H9 (cell line): ENCODE measurements around the gene CCDC192. TPM values are rescaled to one million over a fixed set of nuclear protein-coding genes. Genes with fewer than 3 reads are reported as not detected.

ENCODE experiments used
- DNase-seq: peaks from one replicate; pipeline ENCODE4 v3.0.0-alpha.2; 2017
- H2AFZ ChIP-seq: one replicate; pipeline ENCODE4 v1.6.1; 2013; ENCODE audit warnings: mild to moderate bottlenecking, low read length, control low read depth, moderate library complexity
- H2AK5ac ChIP-seq: 2 replicates; pipeline ENCODE4 v1.6.1; 2013; ENCODE audit warnings: low read length, control low read depth, mixed read lengths; ENCODE audit not compliant: insufficient read length
- H2BK120ac ChIP-seq: one replicate; pipeline ENCODE4 v1.6.1; 2013; ENCODE audit warnings: low read depth, mild to moderate bottlenecking, low read length, control low read depth, inconsistent platforms; ENCODE audit not compliant: poor library complexity, severe bottlenecking
- H2BK12ac ChIP-seq: 2 replicates; pipeline ENCODE4 v1.6.1; 2013; ENCODE audit warnings: low read length, control low read depth, mixed read lengths, low read depth; ENCODE audit not compliant: insufficient read length
- H2BK15ac ChIP-seq: 2 replicates; pipeline ENCODE4 v1.6.1; 2013; ENCODE audit warnings: low read depth, low read length, control low read depth
- H2BK20ac ChIP-seq: one replicate; pipeline ENCODE4 v1.6.1; 2013; ENCODE audit warnings: low read depth, mild to moderate bottlenecking, low read length, control low read depth, inconsistent platforms; ENCODE audit not compliant: poor library complexity, severe bottlenecking
- H2BK5ac ChIP-seq: 2 replicates; pipeline ENCODE4 v1.6.1; 2013; ENCODE audit warnings: low read length, control low read depth, mixed read lengths; ENCODE audit not compliant: insufficient read length
- H3K14ac ChIP-seq: 2 replicates; pipeline ENCODE4 v1.6.1; 2013; ENCODE audit warnings: low read length, control low read depth; ENCODE audit not compliant: insufficient read depth
- H3K18ac ChIP-seq: 2 replicates; pipeline ENCODE4 v1.6.1; 2013; ENCODE audit warnings: low read depth, mild to moderate bottlenecking, mixed read lengths, low read length, control low read depth; ENCODE audit not compliant: insufficient read length
- H3K23ac ChIP-seq: 2 replicates; pipeline ENCODE4 v1.6.1; 2013; ENCODE audit warnings: low read length, control low read depth, mixed read lengths, low read depth; ENCODE audit not compliant: insufficient read length
- H3K23me2 ChIP-seq: 2 replicates; pipeline ENCODE4 v1.6.1; 2013; ENCODE audit warnings: low read depth, mild to moderate bottlenecking, mixed read lengths, low read length, control low read depth; ENCODE audit not compliant: insufficient read length, poor library complexity, severe bottlenecking
- H3K27ac ChIP-seq: 2 replicates; pipeline ENCODE4 v1.5.1; 2013; ENCODE audit warnings: low read length, control low read depth, mixed read lengths, low read depth; ENCODE audit not compliant: insufficient read length
- H3K27me3 ChIP-seq: 2 replicates; pipeline ENCODE4 v1.6.1; 2013; ENCODE audit warnings: low read length, control low read depth, inconsistent platforms; ENCODE audit not compliant: insufficient read depth
- H3K4ac ChIP-seq: 2 replicates; pipeline ENCODE4 v1.6.1; 2013; ENCODE audit warnings: low read depth, mild to moderate bottlenecking, control low read depth, inconsistent platforms, low read length, moderate library complexity
- H3K4me1 ChIP-seq: 2 replicates; pipeline ENCODE4 v1.6.1; 2013; ENCODE audit warnings: low read length, control low read depth, inconsistent platforms; ENCODE audit not compliant: insufficient read depth
- H3K4me2 ChIP-seq: 2 replicates; pipeline ENCODE4 v1.6.1; 2013; ENCODE audit warnings: low read length, control low read depth, mixed read lengths; ENCODE audit not compliant: insufficient read length, insufficient read depth
- H3K56ac ChIP-seq: 2 replicates; pipeline ENCODE4 v1.6.1; 2013; ENCODE audit warnings: low read depth, mild to moderate bottlenecking, mixed read lengths, low read length, control low read depth; ENCODE audit not compliant: insufficient read length
- H3K79me1 ChIP-seq: 2 replicates; pipeline ENCODE4 v1.6.1; 2013; ENCODE audit warnings: low read depth, mild to moderate bottlenecking, moderate library complexity, low read length, control low read depth, inconsistent platforms; ENCODE audit not compliant: insufficient read depth, poor library complexity, severe bottlenecking
- H3K79me2 ChIP-seq: 2 replicates; pipeline ENCODE4 v1.6.1; 2013; ENCODE audit warnings: low read length, control low read depth, inconsistent platforms; ENCODE audit not compliant: insufficient read depth
- H3K9ac ChIP-seq: 2 replicates; pipeline ENCODE4 v1.6.1; 2013; ENCODE audit warnings: low read length, control low read depth, mixed read lengths; ENCODE audit not compliant: insufficient read length; ENCODE audit errors: extremely low read depth
- H3K9me3 ChIP-seq: one replicate; pipeline ENCODE4 v1.6.1; 2013; ENCODE audit warnings: low read depth, low read length, inconsistent platforms; ENCODE audit not compliant: control insufficient read depth
- H3T11ph ChIP-seq: one replicate; pipeline ENCODE4 v1.6.1; 2013; ENCODE audit warnings: mild to moderate bottlenecking, low read length, control low read depth, inconsistent platforms
- H4K20me1 ChIP-seq: one replicate; pipeline ENCODE4 v1.6.1; 2013; ENCODE audit not compliant: control insufficient read depth, insufficient read length, insufficient read depth
- H4K5ac ChIP-seq: 2 replicates; pipeline ENCODE4 v1.6.1; 2013; ENCODE audit warnings: low read depth, mild to moderate bottlenecking, mixed read lengths, low read length, control low read depth; ENCODE audit not compliant: insufficient read length
- H4K8ac ChIP-seq: replicated peaks from 2 replicates; pipeline ENCODE4 v1.6.1; 2013; ENCODE audit warnings: low read length, control low read depth, mixed read lengths, low read depth; ENCODE audit not compliant: insufficient read length
- H4K91ac ChIP-seq: 2 replicates; pipeline ENCODE4 v1.6.1; 2013; ENCODE audit warnings: low read depth, mild to moderate bottlenecking, moderate library complexity, mixed read lengths, low read length, control low read depth; ENCODE audit not compliant: insufficient read length
- H3K27ac Mint-ChIP-seq, 3 experiments: 2 replicates in 2 of 3; 3 replicates in 1 of 3; pipeline ENCODE4 v1.8.0; 2020 to 2021; ENCODE audit warnings: mixed read lengths in 3 of 3, mild to moderate bottlenecking in 1 of 3, moderate library complexity in 1 of 3
- H3K27me3 Mint-ChIP-seq: 2 replicates; pipeline ENCODE4 v1.8.0; 2021; ENCODE audit warnings: low read depth, mild to moderate bottlenecking, moderate library complexity, mixed read lengths
- H3K36me3 Mint-ChIP-seq, 3 experiments: 2 replicates in 2 of 3; 3 replicates in 1 of 3; pipeline ENCODE4 v1.8.0; 2020 to 2021; ENCODE audit warnings: low read depth in 3 of 3, mixed read lengths in 3 of 3; ENCODE audit not compliant: insufficient read depth in 1 of 3
- H3K4me1 Mint-ChIP-seq, 2 experiments: 2 replicates each; pipeline ENCODE4 v1.8.0; 2020; ENCODE audit warnings: mixed read lengths in 2 of 2
- H3K4me3 Mint-ChIP-seq, 2 experiments: 2 replicates in 1 of 2; 3 replicates in 1 of 2; pipeline ENCODE4 v1.8.0; 2020 to 2021; ENCODE audit warnings: mild to moderate bottlenecking in 2 of 2, mixed read lengths in 2 of 2, moderate library complexity in 1 of 2
- H3K9me3 Mint-ChIP-seq, 2 experiments: 2 replicates in 1 of 2; 3 replicates in 1 of 2; pipeline ENCODE4 v1.8.0; 2020; ENCODE audit warnings: mild to moderate bottlenecking in 2 of 2, mixed read lengths in 2 of 2, moderate library complexity in 1 of 2
- WGBS: extraction: QIAGEN DNeasy Blood & Tissue Kit; methylation state at CpG from one replicate; pipeline ENCODE4 v1.1.7; 2013; ENCODE audit warnings: missing lambda C conversion rate, low lambda C conversion rate, mixed read lengths; ENCODE audit not compliant: insufficient read length; ENCODE audit errors: extremely low coverage; 5-methylcytosine and 5-hydroxymethylcytosine counted together
- total RNA-seq: library from RNA; stranded (reverse); gene quantifications from 2 replicates; pipeline ENCODE4 v1.2.1, GENCODE V29; 2021
- TF ChIP-seq, protein P1 (sequence below): fragments of 200-600 bp; sonication (generic); conservative IDR thresholded peaks from 3 replicates; pipeline ENCODE4 v1.8.0; 2021; ENCODE audit warnings: antibody characterized with exemption, mild to moderate bottlenecking

Gene CCDC192
- total RNA-seq, 1 experiment from 2014 or later: not detected

DNA sequence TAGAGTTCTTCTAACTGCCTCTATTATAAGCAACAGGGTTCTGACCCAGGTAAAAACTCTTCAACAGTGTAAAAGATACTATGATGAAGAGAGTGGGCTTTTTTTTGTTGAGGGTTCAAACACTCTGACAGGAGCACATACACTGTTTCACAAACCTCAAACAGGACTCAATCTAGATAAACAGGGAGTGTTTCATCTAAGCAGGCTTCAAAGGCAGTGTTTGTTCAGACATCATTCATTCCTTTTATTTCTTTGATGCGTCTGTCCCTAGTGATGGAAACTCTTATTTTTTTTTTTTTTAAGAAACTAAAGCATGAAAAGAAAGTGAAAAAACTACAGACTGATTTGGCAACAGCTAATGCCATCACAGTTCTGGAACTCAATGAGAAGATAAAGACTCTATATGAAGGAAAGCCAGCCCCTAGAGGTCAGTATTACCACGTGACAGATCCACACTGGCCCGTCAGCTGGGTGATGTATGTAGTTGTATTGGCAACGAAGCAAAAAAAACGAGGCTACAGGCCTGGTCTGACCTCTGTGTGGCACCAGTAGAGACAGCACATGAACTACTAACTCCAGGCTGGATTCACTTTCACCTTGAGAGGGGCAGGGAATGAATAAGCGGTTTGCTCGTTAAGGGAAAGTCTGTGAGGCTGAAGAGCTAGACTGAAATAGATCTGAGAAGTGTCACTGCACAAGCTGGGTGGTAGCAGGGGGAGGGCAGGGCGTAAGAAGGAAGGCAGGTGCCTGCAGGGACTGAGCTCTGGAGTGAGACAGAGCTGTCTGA is 172.2 kb downstream of the CCDC192 start:
- H3K23ac ChIP-seq: no peak overlapping the region
- H2AFZ ChIP-seq: peak overlapping the region; percentile 4
- no peaks in the 10 kb centered on the region for H3K9me3 ChIP-seq
- no peak overlapping the region for H3K4me2 ChIP-seq
- H2AK5ac ChIP-seq: no peak overlapping the region
- H2BK15ac ChIP-seq: no peak overlapping the region
- H4K20me1 ChIP-seq: no peaks in the 10 kb centered on the region
- H4K8ac ChIP-seq: no peak overlapping the region
- H3K27me3 ChIP-seq: no peaks in the 10 kb centered on the region
- H3K4me1 Mint-ChIP-seq: peaks cover 8 to 12% of the 10 kb centered on the region in 2 experiments
- no peak overlapping the region for H3K4ac ChIP-seq
- no peak overlapping the region for H3K27ac ChIP-seq
- no peaks in the 10 kb centered on the region for H3K23me2 ChIP-seq
- no peak overlapping the region for H3K14ac ChIP-seq
- H3K9me3 Mint-ChIP-seq: no peaks in the 10 kb centered on the region; a peak in 1 of 5 replicates
- H3K9ac ChIP-seq: no peak overlapping the region
- no peak overlapping the region for H2BK120ac ChIP-seq
- TF ChIP-seq, protein P1, sequence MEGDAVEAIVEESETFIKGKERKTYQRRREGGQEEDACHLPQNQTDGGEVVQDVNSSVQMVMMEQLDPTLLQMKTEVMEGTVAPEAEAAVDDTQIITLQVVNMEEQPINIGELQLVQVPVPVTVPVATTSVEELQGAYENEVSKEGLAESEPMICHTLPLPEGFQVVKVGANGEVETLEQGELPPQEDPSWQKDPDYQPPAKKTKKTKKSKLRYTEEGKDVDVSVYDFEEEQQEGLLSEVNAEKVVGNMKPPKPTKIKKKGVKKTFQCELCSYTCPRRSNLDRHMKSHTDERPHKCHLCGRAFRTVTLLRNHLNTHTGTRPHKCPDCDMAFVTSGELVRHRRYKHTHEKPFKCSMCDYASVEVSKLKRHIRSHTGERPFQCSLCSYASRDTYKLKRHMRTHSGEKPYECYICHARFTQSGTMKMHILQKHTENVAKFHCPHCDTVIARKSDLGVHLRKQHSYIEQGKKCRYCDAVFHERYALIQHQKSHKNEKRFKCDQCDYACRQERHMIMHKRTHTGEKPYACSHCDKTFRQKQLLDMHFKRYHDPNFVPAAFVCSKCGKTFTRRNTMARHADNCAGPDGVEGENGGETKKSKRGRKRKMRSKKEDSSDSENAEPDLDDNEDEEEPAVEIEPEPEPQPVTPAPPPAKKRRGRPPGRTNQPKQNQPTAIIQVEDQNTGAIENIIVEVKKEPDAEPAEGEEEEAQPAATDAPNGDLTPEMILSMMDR: peak; percentile 52; the same call in 2 of the 3 replicates
- no peak overlapping the region for H3T11ph ChIP-seq
- no peak overlapping the region for H2BK5ac ChIP-seq
- H3K27me3 Mint-ChIP-seq: no peaks in the 10 kb centered on the region
- H3K79me2 ChIP-seq: no peaks in the 10 kb centered on the region
- no peaks in the 10 kb centered on the region for H3K79me1 ChIP-seq
- H3K56ac ChIP-seq: no peak overlapping the region
- H4K5ac ChIP-seq: no peak overlapping the region
- H3K18ac ChIP-seq: no peak overlapping the region
- no peaks in the 10 kb centered on the region for H3K4me1 ChIP-seq
- H3K36me3 Mint-ChIP-seq: no peaks in the 10 kb centered on the region
- WGBS: no CpG with 5 or more reads among the region's 8 CpGs
- peak; percentile 62 for DNase-seq
- no peak overlapping the region for H2BK20ac ChIP-seq
- no peak overlapping the region for H3K27ac Mint-ChIP-seq
- H3K4me3 Mint-ChIP-seq: no peak overlapping the region
- no peak overlapping the region for H4K91ac ChIP-seq
- H2BK12ac ChIP-seq: no peak overlapping the region
